ENCODE measurements around the gene YY2. TPM values are rescaled to one million over a fixed set of nuclear protein-coding genes. Genes with fewer than 3 reads are reported as not detected.

YY2 gene
- total and polyA plus RNA-seq, 12 donors = 1.2 to 3.7 (median 1.8) TPM

DNA sequence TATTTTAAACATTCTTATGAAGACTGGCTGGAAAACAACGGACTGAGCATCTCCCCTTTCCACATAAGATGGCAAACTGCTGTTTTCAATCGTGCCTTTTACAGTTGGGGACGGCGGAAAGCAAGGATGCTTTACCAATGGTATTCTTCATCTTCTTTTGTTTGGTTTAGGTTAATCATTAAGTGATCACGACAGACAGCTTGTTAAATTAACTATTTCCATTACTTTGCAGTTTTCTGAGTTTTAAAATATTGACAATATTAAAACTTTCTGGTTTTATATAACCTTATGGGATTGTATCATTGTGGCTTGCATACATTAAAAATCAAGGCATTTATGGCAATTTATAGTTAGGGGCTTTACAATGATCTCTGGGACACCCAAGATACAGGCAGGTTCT is 12.6 kb upstream of the YY2 start:
- H3K27ac ChIP-seq = no peak overlapping the region
- H3K9me3 ChIP-seq (replicated peaks in 1 of 3) = no peaks in the 10 kb centered on the region
- TF ChIP-seq, protein P1, sequence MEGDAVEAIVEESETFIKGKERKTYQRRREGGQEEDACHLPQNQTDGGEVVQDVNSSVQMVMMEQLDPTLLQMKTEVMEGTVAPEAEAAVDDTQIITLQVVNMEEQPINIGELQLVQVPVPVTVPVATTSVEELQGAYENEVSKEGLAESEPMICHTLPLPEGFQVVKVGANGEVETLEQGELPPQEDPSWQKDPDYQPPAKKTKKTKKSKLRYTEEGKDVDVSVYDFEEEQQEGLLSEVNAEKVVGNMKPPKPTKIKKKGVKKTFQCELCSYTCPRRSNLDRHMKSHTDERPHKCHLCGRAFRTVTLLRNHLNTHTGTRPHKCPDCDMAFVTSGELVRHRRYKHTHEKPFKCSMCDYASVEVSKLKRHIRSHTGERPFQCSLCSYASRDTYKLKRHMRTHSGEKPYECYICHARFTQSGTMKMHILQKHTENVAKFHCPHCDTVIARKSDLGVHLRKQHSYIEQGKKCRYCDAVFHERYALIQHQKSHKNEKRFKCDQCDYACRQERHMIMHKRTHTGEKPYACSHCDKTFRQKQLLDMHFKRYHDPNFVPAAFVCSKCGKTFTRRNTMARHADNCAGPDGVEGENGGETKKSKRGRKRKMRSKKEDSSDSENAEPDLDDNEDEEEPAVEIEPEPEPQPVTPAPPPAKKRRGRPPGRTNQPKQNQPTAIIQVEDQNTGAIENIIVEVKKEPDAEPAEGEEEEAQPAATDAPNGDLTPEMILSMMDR (IDR thresholded peaks at IDR 0.05) = no peak
- no peak for TF ChIP-seq POLR2A (IDR thresholded peaks at IDR 0.05)
- H3K27me3 ChIP-seq = no peaks in the 10 kb centered on the region
- H3K36me3 ChIP-seq (replicated peaks in 1 of 2) = peaks cover 0 to 9% of the 10 kb centered on the region in 2 donors
- intact Hi-C loops (cut with DNase I) = no loop called here
- no peak for DNase-seq
- WGBS, 4 donors = 64 to 70% (median 67%) methylated on average over 5 of the region's 5 CpGs
- H3K4me1 ChIP-seq (replicated peaks in 1 of 2) = peaks cover 0 to 6% of the 10 kb centered on the region in 2 donors
- no peak overlapping the region for H3K4me3 ChIP-seq

DNA sequence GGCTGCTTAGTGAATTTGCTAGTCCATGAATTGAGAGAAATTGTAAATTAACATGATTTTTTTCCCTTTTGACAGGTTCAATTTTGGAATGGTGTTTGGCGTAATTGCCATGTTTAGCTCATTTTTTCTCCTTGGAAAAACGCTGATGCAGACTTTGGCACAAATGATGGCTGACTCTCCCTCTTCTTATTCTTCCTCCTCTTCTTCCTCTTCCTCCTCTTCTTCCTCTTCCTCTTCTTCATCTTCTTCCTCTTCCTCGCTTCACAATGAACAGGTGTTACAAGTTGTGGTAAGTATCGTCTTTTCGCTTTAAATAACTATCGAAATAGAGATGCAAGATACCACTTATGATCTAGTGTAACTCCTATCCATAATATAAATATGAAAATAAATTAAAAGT is 10.7 kb upstream of the YY2 start:
- intact Hi-C loops (cut with DNase I) = no loop called here

DNA sequence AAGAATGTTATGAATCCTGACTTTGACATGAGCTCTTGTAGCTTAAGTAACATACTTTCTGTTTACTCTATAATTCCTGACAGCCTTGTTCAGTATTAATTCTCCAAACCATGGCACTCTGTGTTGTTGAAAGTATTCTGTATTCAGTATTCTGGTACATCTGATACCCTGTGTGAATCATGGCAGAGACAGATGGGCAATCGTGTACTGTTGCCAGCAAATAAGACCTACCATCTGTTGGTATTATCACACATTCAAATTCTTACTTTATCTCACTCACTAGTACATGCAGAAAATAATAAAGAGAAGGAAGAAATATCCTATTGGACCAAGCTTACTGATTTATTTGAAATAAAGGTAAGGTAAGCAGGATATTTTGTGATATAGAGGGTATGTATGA is 8.4 kb upstream of the YY2 start:
- Histone ChIP-seq H3K27ac (no peak overlapping the region), H3K4me1 (replicated peaks in 1 of 2) (no peaks in the 10 kb centered on the region), H3K27me3 (no peaks in the 10 kb centered on the region), H3K9me3 (replicated peaks in 1 of 3) (no peaks in the 10 kb centered on the region), H3K4me3 (no peak overlapping the region), H3K36me3 (replicated peaks in 1 of 2) (peaks cover 0 to 9% of the 10 kb centered on the region in 2 donors)
- DNase-seq = no peak
- intact Hi-C loops (cut with DNase I) = no loop called here
- TF ChIP-seq, protein P1 (IDR thresholded peaks at IDR 0.05) = no peak
- no peak for TF ChIP-seq POLR2A (IDR thresholded peaks at IDR 0.05)
- WGBS, 4 donors = 58 to 74% (median 67%) methylated on average over 1 of the region's 1 CpG

More for the DNA sequence above, 10.7 kb upstream of the YY2 start:
- Histone ChIP-seq H3K4me3 (no peak overlapping the region), H3K36me3 (replicated peaks in 1 of 2) (peaks cover 0 to 9% of the 10 kb centered on the region in 2 donors), H3K4me1 (replicated peaks in 1 of 2) (peaks cover 0 to 6% of the 10 kb centered on the region in 2 donors), H3K27ac (no peak overlapping the region), H3K9me3 (replicated peaks in 1 of 3) (no peaks in the 10 kb centered on the region), H3K27me3 (no peaks in the 10 kb centered on the region)
- TF ChIP-seq POLR2A (IDR thresholded peaks at IDR 0.05) = no peak
- TF ChIP-seq, protein P1 (IDR thresholded peaks at IDR 0.05) = no peak
- WGBS, 4 donors = 83 to 94% (median 92%) methylated on average over 6 of the region's 6 CpGs
- no peak for DNase-seq

DNA sequence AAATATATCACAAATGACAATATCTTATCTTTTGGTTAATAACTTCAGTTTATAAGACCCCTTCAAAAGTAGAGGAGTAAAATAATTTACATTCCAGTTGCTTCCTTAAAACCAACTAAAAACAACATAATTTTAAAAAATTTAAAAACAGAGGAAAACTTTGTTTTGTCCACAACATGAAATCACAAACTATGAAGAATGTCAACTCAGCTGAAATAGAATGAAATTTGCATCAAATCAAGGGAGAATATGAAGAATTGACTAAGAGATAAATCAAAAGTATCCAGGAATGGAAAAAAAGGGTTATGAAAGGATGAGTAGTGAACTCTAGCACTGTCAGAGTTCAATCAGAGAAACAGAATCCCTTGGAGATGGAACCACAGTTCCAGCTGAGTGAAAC is 2.2 kb upstream of the YY2 start:
- H3K4me1 ChIP-seq (replicated peaks in 1 of 2) = no peaks in the 10 kb centered on the region
- H3K36me3 ChIP-seq (replicated peaks in 1 of 2) = no peaks in the 10 kb centered on the region
- H3K27me3 ChIP-seq = no peaks in the 10 kb centered on the region
- H3K9me3 ChIP-seq (replicated peaks in 1 of 3) = no peaks in the 10 kb centered on the region
- DNase-seq = no peak
- H3K4me3 ChIP-seq = no peak overlapping the region
- no peak for TF ChIP-seq POLR2A (IDR thresholded peaks at IDR 0.05)
- TF ChIP-seq, protein P1 (IDR thresholded peaks at IDR 0.05) = no peak
- intact Hi-C loops (cut with DNase I) = no loop called here
- no peak overlapping the region for H3K27ac ChIP-seq
